Neural crest cell (in vitro differentiated cells): ENCODE data around the gene BLOC1S3. TPM values are rescaled to one million over a fixed set of nuclear protein-coding genes. Genes with fewer than 3 reads are reported as not detected.

ENCODE experiments used
- DNase-seq: peaks from one replicate; pipeline ENCODE4 v3.0.0; 2021; ENCODE audit warnings: low read depth, mixed read lengths, low spot score
- H3K27ac Mint-ChIP-seq: one replicate; pipeline ENCODE4 v1.8.0; 2021; ENCODE audit warnings: mild to moderate bottlenecking, mixed read lengths; ENCODE audit not compliant: unreplicated experiment
- H3K27me3 Mint-ChIP-seq: 2 replicates; pipeline ENCODE4 v1.8.0; 2021; ENCODE audit warnings: low read depth, mild to moderate bottlenecking, mixed read lengths
- H3K36me3 Mint-ChIP-seq: 2 replicates; pipeline ENCODE4 v1.8.0; 2021; ENCODE audit warnings: low read depth, mild to moderate bottlenecking, mixed read lengths
- H3K4me1 Mint-ChIP-seq: 2 replicates; pipeline ENCODE4 v1.8.0; 2021; ENCODE audit warnings: mixed read lengths
- H3K4me3 Mint-ChIP-seq: one replicate; pipeline ENCODE4 v1.8.0; 2021; ENCODE audit warnings: mild to moderate bottlenecking, mixed read lengths
- H3K9me3 Mint-ChIP-seq: 2 replicates; pipeline ENCODE4 v1.8.0; 2021; ENCODE audit warnings: mixed read lengths
- total RNA-seq: library from RNA; stranded (reverse); gene quantifications from 2 replicates; pipeline ENCODE4 v1.2.1, GENCODE V29; 2021
- TF ChIP-seq, protein P1 (sequence below): fragments of 200-600 bp; sonication (generic); conservative IDR thresholded peaks from 2 replicates; pipeline ENCODE4 v1.5.0; 2021; ENCODE audit warnings: antibody characterized with exemption, mild to moderate bottlenecking

Gene BLOC1S3
- total RNA-seq, 1 donor from 2014 or later: 9.7 TPM

DNA sequence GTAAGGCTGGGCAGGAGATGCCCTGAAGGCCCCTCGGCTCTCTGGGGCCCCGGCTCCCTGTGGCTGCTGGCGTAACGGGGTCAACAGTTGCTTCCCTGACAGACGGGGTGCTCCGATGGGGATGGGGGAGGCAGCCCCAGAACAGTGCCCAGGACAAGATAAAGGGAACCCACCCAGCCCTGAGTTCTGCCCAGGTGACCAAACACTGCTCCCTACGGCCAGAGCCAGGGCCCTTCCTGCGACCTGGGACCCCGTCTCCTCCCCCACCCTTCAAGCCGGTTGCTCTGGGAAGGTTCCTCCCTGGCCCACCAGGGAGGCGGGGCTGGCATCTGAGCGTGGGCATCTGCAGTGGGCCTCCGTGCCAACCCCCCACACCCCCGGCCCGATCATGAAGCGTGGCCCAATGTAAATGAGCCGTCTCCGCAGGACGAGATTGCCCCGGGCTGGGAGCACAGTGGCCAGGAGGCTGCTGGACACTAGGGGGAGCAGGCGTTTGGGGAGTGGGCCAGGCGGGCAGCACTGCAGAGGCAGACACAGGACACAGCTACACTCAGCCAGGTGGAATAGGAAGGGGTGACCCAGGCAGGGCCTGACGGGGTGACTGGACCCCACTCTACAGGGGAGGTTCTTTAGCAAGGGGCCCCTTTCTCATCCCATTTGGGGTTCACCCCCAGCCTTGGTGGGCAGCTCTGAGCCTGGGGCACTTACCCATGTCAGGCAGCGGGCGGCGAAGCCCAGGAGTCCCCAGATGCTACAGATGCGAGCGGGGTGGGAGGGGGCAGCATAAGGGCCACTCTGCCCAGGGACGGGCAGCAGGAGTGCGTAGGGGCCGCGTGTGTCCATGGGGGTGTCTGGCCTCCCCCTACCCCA is 16.6 kb upstream of the BLOC1S3 start:
- Mint-ChIP-seq H3K27ac (no peak overlapping the region), H3K9me3 (no peaks in the 10 kb centered on the region), H3K4me3 (peak overlapping the region; percentile 19), H3K4me1 (peaks cover 8% of the 10 kb centered on the region), H3K27me3 (peaks cover 13% of the 10 kb centered on the region), H3K36me3 (no peaks in the 10 kb centered on the region)
- DNase-seq: peak; percentile 75
- TF ChIP-seq, protein P1, sequence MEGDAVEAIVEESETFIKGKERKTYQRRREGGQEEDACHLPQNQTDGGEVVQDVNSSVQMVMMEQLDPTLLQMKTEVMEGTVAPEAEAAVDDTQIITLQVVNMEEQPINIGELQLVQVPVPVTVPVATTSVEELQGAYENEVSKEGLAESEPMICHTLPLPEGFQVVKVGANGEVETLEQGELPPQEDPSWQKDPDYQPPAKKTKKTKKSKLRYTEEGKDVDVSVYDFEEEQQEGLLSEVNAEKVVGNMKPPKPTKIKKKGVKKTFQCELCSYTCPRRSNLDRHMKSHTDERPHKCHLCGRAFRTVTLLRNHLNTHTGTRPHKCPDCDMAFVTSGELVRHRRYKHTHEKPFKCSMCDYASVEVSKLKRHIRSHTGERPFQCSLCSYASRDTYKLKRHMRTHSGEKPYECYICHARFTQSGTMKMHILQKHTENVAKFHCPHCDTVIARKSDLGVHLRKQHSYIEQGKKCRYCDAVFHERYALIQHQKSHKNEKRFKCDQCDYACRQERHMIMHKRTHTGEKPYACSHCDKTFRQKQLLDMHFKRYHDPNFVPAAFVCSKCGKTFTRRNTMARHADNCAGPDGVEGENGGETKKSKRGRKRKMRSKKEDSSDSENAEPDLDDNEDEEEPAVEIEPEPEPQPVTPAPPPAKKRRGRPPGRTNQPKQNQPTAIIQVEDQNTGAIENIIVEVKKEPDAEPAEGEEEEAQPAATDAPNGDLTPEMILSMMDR: peak; percentile 64

DNA sequence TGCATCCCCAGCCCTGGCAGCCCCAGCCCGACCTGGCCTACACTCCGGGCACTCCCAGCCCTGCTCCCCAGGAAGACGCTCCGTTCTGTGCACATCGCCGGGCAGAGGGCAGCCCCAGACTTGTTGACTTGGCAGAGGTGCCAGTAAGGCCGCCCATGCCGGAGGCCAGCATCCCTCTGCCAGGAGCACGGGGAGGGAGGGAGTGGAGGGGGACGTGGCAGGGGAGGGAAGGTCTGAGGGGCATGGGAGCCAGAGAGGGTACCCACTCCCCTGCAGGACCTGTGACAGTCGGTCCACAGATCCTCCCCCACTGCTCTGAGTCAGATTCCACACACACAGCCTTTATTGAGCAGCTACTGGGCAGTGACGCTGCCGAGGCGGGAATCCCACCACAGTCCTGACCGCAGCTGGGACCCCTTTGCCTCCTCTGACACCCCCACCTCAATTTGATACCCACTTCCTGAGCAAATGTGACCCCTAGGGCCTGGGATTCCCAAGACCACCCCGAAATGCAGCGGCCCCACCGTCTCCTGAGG is 15.9 kb upstream of the BLOC1S3 start:
- H3K36me3 Mint-ChIP-seq: no peaks in the 10 kb centered on the region
- H3K9me3 Mint-ChIP-seq: no peaks in the 10 kb centered on the region
- H3K27me3 Mint-ChIP-seq: peaks cover 11% of the 10 kb centered on the region
- TF ChIP-seq, protein P1: no peak
- no peak overlapping the region for H3K4me3 Mint-ChIP-seq
- H3K27ac Mint-ChIP-seq: no peak overlapping the region
- no peak for DNase-seq
- H3K4me1 Mint-ChIP-seq: peaks cover 11% of the 10 kb centered on the region

DNA sequence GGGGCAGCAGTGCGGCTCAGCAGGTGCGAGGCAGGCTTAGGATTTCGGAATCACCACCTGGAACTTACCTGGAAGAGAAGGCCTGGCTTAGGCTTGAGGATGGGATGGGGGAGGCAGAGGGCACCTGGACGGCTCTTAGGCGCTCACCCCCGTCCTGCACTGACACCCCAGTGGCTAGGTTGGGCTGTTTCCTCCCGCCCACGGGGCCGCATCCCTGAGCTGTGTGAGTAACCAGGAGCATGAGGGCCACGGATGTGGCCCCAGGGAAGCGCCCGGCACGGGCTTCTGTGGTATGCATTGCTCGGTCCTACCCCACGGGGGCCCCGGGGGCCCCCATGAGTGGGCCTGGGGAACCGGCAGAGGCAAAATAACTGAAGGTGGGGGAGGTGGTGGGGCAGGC is 15.4 kb upstream of the BLOC1S3 start:
- peaks cover 11% of the 10 kb centered on the region for H3K27me3 Mint-ChIP-seq
- DNase-seq: no peak
- no peak overlapping the region for H3K27ac Mint-ChIP-seq
- TF ChIP-seq, protein P1: no peak
- peaks cover 11% of the 10 kb centered on the region for H3K4me1 Mint-ChIP-seq
- no peaks in the 10 kb centered on the region for H3K9me3 Mint-ChIP-seq
- no peak overlapping the region for H3K4me3 Mint-ChIP-seq
- no peaks in the 10 kb centered on the region for H3K36me3 Mint-ChIP-seq

DNA sequence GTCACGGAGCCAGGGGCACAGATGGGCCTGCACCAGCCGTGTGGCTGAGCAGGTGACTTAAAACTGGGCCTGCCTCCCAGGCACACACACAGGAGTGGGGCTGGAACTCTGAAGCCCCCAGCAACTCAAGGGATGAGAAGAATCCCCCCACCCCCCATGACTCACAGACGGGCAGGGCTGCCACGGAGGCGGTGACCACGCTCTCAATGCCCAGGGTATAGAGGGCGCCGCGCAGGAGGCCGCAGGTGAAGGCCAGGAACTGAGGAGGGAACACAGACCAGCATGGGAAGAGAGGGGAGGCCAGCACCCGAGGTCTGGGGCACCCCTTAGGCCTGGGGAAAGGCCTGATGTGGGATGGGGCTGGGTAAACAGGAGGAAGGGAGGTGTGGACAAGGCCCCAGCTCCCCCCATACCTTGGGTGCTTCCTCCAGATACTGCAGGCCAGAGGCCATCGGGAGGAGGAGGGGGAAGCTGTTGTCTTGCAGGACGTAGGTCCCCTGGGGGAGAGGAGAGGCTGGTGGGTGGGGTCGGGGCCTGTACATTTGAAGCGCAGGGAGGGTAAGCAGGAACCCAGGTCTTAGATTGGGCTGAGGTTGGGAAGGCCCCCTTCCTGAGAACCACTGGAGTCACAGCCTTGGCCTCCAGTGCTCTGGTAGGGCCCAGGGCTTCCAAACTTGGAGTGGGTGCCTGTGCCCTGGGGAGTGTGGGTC is 14.7 kb upstream of the BLOC1S3 start:
- DNase-seq: no peak
- Mint-ChIP-seq H3K27ac (no peak overlapping the region), H3K4me1 (peaks cover 11% of the 10 kb centered on the region), H3K9me3 (no peaks in the 10 kb centered on the region), H3K27me3 (peaks cover 11% of the 10 kb centered on the region), H3K4me3 (no peak overlapping the region), H3K36me3 (no peaks in the 10 kb centered on the region)
- TF ChIP-seq, protein P1: no peak

DNA sequence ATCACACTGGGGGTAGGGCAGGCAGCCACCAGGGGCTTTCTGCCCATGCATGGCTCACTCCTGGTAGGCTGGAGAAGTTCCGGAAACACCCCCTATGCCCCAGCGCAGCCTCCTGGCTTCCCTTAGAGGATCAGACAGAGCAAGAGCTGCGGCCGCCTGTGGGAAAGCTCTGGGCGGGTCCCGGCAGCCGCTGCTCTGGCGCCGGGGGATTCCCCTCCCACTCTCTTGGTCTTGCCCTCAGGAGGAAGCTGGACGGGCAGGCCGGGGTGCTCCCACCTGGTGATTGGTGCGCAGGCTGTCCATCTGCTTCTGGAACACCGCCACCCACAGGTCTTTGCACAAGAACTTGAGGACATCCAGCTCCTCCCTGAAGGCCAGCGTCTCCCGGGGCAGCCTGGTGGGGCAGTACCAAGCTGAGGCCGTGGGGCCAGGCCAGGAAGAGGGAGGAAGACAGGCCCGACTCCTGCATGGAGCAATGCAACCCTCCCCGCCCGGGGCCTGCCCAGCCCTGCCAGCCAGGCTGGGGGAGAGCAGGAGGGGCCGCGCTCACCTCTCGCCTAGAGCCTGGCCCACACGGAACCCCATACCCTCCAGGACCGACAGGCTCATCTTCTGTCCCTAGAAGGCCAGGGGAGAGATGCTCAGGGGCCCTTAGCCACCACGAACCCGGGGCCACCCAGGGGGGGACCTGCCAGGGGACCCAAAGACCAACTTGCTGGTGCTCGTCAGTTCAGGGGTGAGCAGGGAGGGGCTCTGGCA is 13.8 kb upstream of the BLOC1S3 start:
- Mint-ChIP-seq H3K36me3 (no peaks in the 10 kb centered on the region), H3K4me1 (peaks cover 11% of the 10 kb centered on the region), H3K4me3 (no peak overlapping the region)

More for the DNA sequence above, 13.8 kb upstream of the BLOC1S3 start:
- Mint-ChIP-seq H3K27me3 (peaks cover 11% of the 10 kb centered on the region), H3K9me3 (no peaks in the 10 kb centered on the region), H3K27ac (no peak overlapping the region)
- DNase-seq: no peak
- TF ChIP-seq, protein P1: no peak
